ENCODE results near the gene ADCY3. TPM values are rescaled to one million over a fixed set of nuclear protein-coding genes. Genes with fewer than 3 reads are reported as not detected.

The ADCY3 gene
- total RNA-seq, 4 donors from 2014 or later = 11.7 to 80.2 (median 22.6) TPM

GRCh38 chr2:24832073-24832461, 88.0 kb downstream of the ADCY3 start:
- in situ Hi-C loops (cut with MboI; ENCODE audit: low pct_ligation_motif_present in 1 of 4, low pct_unique_long_range_greater_than_20kb in 1 of 4, low sequenced_read_pairs in 3 of 4) = no loop called here
- no peak overlapping the region for H3K4me3 ChIP-seq
- H3K27me3 ChIP-seq = no peaks in the 10 kb centered on the region
- peaks cover 3 to 5% (median 5%) of the 10 kb centered on the region in 4 donors for H3K4me1 ChIP-seq
- WGBS, 2 donors (ENCODE audit: low coverage in 1 of 2) = 14 to 64% methylated on average over 6 to 14 of the region's 14 CpGs
- no peaks in the 10 kb centered on the region for H3K9me3 ChIP-seq
- no peak for TF ChIP-seq CTCF (IDR thresholded peaks at IDR 0.05)
- TF ChIP-seq POLR2A (IDR thresholded peaks at IDR 0.05) = no peak
- TF ChIP-seq EP300 (IDR thresholded peaks at IDR 0.05; ENCODE audit: low read depth) = no peak
- TF ChIP-seq POLR2AphosphoS5 (IDR thresholded peaks at IDR 0.05) = no peak
- no peak for DNase-seq
- no peaks in the 10 kb centered on the region for H3K36me3 ChIP-seq
- no peak overlapping the region for H3K27ac ChIP-seq
- intact Hi-C loops (cut with DNase I; ENCODE audit: low total_unique reads) = no loop called here

- intact Hi-C loops (cut with DNase I; ENCODE audit: low total_unique reads) (no loop called here), in situ Hi-C loops (cut with MboI; ENCODE audit: low pct_ligation_motif_present in 1 of 4, low pct_unique_long_range_greater_than_20kb in 1 of 4, low sequenced_read_pairs in 3 of 4) (no loop called here)
- 60 to 87% methylated on average over 1 to 12 of the region's 18 CpGs for WGBS, 2 donors (ENCODE audit: low coverage in 1 of 2)
- no peaks in the 10 kb centered on the region for H3K36me3 ChIP-seq
- H3K4me1 ChIP-seq = peaks cover 3 to 5% (median 5%) of the 10 kb centered on the region in 4 donors
- no peaks in the 10 kb centered on the region for H3K27me3 ChIP-seq
- TF ChIP-seq POLR2AphosphoS5 (IDR thresholded peaks at IDR 0.05) = no peak
- no peak for TF ChIP-seq POLR2A (IDR thresholded peaks at IDR 0.05)
- no peak for TF ChIP-seq CTCF (IDR thresholded peaks at IDR 0.05)
- TF ChIP-seq EP300 (IDR thresholded peaks at IDR 0.05; ENCODE audit: low read depth) = no peak
- no peak overlapping the region for H3K4me3 ChIP-seq
- peak; percentile 2 for DNase-seq
- H3K9me3 ChIP-seq = no peaks in the 10 kb centered on the region
- no peak overlapping the region for H3K27ac ChIP-seq
Observed at GRCh38 chr2:24831221-24832072, 88.6 kb downstream of the ADCY3 start.

DNA sequence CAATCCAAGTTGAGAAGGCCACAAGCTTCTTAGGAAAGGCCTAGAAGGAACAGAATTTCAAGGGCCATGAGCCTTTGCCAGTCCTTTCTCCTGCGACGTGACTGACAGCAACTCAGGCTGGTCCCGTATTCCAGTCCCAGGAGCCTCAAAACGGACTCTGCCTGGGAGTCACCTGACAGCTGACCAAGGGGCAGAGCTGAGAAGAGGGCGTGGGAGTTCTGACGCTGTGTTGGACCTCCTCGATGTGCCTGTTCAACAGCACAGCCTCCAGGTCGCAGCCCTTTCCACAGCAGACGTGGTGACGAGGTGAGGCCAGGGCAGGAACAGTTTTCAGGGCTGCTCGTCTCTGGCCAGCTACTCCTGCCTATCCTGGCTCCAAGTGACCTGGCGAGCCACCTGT, 89.3 kb downstream of the ADCY3 start:
- in situ Hi-C loops (cut with MboI; ENCODE audit: low pct_ligation_motif_present in 1 of 4, low pct_unique_long_range_greater_than_20kb in 1 of 4, low sequenced_read_pairs in 3 of 4) (no loop called here), intact Hi-C loops (cut with DNase I; ENCODE audit: low total_unique reads) (no loop called here)
- Histone ChIP-seq H3K4me1 (peaks cover 3 to 5% (median 5%) of the 10 kb centered on the region in 4 donors), H3K9me3 (no peaks in the 10 kb centered on the region), H3K27ac (no peak overlapping the region), H3K36me3 (no peaks in the 10 kb centered on the region), H3K27me3 (no peaks in the 10 kb centered on the region), H3K4me3 (no peak overlapping the region)
- TF ChIP-seq POLR2A (IDR thresholded peaks at IDR 0.05) (no peak), POLR2AphosphoS5 (IDR thresholded peaks at IDR 0.05) (no peak), CTCF (IDR thresholded peaks at IDR 0.05) (no peak), EP300 (IDR thresholded peaks at IDR 0.05; ENCODE audit: low read depth) (no peak)
- DNase-seq = no peak
- WGBS, 2 donors (ENCODE audit: low coverage in 1 of 2) = 92% methylated on average over 12 of the region's 12 CpGs; no CpG with 5 or more reads in 1 of the 2 donors

GRCh38 chr2:24830351-24830750, 89.7 kb downstream of the ADCY3 start:
- Histone ChIP-seq H3K4me1 (peaks cover 3 to 5% (median 5%) of the 10 kb centered on the region in 4 donors), H3K27ac (no peak overlapping the region), H3K9me3 (no peaks in the 10 kb centered on the region), H3K36me3 (no peaks in the 10 kb centered on the region), H3K27me3 (no peaks in the 10 kb centered on the region), H3K4me3 (no peak overlapping the region)
- 95% methylated on average over 5 of the region's 5 CpGs; no CpG with 5 or more reads in 1 of the 2 donors for WGBS, 2 donors (ENCODE audit: low coverage in 1 of 2)
- intact Hi-C loops (cut with DNase I; ENCODE audit: low total_unique reads) = no loop called here
- in situ Hi-C loops (cut with MboI; ENCODE audit: low pct_ligation_motif_present in 1 of 4, low pct_unique_long_range_greater_than_20kb in 1 of 4, low sequenced_read_pairs in 3 of 4) = no loop called here
- DNase-seq = peak; percentile 3
- TF ChIP-seq POLR2AphosphoS5 (IDR thresholded peaks at IDR 0.05) (no peak), POLR2A (IDR thresholded peaks at IDR 0.05) (no peak), CTCF (IDR thresholded peaks at IDR 0.05) (no peak), EP300 (IDR thresholded peaks at IDR 0.05; ENCODE audit: low read depth) (no peak)
